GM19328 (cell line): ENCODE results near the gene IL20RA.
"Not testable (repeated sequence)": the region's sequence is repeated elsewhere in the genome, so short reads cannot be mapped to it uniquely, and the experiment has no call there.

Source experiments
- ATAC-seq: cut with Tn5 transposase; IDR thresholded peaks from one replicate; pipeline ENCODE4 v1.9.1; 2021; ENCODE audit warnings: mild to moderate bottlenecking, moderate library complexity; ENCODE audit not compliant: unreplicated experiment

IL20RA gene

DNA sequence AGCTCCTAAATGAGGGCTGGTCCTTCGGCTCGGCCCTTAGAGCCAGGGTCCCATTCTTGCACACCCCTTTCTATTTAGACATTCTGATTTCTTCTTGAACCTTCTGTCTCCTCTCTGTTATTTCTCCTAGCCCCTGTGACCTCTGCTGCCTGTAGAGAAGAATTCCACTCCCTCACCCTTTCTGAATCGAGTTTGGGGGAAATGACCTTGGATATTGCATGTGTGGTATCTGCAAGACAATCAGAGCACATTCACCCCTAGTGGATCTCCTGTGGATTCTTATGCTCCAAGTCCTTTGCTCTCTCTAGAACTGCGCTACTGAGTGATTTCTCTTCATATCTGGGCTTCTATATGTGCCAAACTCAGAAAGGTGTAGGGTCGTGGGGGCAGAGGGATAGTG lies 67.7 kb downstream of the IL20RA start:
- ATAC-seq = no peak

DNA sequence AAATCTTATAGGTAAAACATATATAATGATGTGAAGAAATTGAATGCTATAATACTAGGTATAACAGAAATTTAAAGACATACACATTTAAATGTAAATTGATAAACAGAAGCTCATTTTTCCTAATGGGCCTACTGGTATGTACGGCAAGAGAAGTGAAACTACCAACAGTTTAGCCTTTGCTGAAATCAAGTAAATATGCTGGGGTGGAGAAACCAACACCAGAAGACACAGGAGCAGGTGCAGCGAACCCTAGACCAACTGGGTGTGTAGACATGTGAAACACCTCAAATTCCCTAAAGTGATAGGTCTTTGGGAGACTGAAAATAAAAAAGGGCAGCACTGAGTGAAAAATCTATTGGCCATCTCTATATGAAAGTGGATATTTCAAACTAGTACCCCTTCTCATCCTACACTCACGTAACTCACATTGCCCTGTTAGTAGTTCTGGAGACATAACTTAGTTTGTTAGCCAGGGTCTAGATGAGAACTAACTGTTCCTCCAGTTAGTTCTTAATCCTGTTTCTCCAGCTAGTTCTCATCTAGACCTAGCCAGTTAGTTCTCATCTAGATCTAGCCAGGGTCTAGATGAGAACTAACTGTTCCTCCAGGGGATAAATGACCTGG lies 69.6 kb downstream of the IL20RA start:
- ATAC-seq = no peak

DNA sequence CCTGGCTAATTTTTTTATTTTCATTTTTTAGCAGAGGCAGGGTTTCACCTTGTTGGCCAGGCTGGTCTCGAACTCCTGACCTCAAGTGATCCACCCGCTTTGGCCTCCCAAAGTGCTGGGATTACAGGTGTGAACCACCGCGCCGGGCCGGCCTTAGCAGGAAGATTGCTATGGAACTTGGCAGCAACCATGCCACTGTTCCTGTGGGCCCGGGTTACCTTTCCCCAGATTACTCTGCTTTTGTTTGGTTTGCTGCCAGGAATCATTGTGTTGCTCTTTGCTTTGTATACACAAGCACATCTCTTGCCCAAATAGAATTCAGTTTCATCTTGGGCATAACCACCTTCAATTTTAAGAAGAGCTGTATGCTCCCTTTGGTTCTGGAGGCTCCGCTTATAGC lies 71.0 kb downstream of the IL20RA start:
- ATAC-seq = not testable (repeated sequence)

DNA sequence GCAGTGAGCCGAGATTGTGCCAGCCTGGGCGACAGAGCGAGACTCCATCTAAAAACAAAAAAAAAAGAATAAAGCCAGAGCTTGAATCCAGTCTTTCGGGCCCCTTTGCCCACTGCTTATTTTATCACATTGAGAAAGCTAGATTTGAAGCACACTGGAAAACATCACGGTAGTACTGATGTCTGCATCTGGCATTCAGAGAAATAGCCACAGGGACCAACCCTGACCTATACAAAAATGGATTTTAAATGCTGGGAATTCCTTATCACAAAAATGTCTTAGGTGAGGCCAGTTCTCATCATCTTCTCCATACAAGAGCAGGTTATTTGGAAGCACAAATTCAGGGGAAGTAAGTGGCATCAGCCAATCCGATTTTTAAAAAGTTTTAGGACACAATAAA lies 73.2 kb downstream of the IL20RA start:
- no peak for ATAC-seq

DNA sequence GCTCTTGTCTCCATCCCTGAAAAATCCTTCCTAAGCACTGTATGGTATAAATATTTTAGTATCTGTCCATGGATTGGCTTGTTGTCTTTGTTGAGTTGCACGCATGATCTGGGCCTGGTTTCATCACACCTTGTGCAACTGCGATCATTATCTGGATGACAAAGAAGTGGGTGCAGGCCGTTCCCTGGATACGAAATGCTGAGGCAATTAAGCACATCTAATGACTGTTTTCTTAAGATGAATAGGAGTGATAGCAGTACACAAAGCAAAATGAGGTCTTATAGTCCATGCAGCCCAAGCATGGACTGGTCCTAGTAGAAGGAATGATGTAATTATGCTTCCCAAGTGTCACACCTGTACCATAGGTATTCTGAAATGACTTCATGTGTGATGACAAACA lies 74.8 kb downstream of the IL20RA start:
- no peak for ATAC-seq

DNA sequence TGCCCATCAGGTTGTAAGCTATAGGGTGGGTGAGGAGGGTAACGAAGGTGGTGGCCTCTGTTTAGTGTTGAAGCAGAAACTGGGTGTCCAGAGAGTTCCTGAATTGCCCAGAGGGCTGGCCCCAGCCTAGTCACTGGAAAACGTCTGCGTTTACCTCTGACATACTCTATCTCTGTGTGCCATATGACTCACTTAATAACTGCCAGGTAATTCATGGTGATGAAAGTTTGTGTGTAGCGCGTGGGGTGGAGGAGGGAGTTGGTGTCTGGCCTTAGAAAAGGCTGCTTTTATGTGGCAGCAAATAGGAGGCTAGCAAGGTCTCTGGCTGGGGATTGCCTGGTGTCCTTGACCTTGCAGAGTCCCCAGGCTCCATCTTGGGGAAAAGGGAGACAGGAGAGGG lies 75.3 kb downstream of the IL20RA start:
- ATAC-seq = no peak

DNA sequence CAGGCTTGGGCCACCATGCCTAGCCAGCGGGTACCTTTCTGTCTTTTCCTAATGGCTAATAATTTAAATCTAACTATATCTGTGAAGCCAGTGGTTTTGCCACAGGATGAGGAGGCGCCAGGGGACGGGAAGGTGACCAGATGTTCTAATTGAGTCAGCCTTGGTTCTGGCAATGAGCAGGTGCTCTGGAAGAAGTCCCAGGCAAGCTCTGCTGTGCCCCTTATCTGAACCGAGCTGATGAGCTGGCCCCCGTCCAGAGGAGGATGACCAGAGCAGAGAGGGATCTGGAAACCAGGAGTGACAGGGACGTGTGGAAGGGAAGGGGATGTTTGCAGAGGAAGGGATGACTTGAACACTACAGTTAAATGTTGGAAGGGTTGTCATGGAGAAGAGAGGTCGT lies 75.9 kb downstream of the IL20RA start:
- no peak for ATAC-seq

DNA sequence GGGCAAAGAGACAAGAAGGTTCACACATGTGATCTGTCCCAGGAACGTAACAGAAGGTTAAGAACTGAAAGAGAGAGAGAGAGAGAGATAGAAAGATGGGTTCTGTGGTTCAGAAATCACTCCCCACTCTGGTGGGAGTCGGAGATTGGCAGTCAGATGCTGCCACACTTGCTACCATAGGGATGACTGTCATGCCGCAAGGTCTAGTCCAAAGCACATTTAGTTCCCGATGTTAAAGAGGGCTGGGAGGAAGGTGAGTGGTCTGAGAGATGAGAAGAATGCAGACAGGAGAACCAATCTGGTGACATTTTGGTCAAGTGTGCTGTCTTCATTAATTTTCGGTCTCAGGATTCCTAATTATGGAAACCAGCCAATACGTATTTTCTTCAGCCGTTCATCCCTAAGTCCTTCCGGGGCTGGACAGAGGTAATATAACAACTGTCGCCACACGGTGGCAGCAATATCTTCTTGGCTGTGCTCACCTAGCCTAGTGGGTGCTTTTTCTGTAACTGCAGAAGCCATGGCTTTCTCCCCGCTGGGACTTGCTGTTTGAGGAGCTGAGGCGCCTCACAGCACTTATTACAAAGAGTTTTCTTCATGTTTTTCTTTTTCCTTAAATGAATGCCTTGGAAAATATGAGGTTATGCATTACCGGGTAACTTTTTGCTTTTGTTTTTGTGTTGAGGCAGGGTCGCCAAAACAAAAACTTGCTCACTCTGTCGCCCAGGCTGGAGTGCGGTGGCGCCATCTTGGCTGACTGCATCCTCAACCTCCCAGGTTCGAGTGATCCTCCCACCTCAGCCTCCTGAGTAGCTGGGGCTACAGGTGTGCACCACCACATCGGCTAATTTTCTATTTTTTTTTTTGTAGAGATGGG lies 76.7 kb downstream of the IL20RA start:
- ATAC-seq = no peak

DNA sequence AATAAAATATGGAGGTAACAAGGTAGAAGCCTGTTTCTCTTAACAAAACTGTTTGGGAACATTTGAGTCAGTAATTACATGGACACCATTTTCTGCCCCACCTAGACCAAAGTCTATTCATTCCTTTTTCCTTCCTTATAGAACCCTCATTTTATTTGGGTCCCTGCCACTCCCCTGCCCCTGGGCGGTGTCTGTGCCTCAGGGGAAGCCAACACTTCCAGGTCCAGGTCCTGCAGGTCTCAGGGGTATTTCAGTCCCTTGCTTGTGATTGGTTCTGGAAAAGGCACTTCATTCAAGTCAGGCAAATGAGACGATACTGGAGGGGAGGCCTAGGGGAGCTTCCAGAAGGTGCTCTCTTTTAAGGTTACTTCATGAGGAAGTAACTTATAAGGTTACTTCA lies 80.4 kb downstream of the IL20RA start:
- ATAC-seq = no peak

DNA sequence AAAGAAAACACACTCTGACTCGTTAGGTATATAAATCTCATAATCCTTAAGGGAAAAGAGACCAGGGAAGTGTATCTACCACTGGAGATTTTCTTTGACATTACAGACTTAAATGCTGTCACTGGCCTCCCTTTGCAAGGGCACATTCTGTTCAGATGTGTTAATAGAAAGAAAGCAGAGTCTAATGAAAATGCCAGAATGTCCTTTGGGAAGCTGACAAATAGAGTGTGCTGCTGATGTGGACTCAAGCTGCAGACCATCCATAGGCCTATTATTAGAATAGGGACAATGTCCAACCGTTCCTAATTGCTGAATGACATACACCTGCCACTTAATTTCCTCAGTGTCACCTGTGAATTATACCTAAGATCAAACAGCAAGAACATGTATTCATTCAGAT lies 81.5 kb downstream of the IL20RA start:
- ATAC-seq = no peak

DNA sequence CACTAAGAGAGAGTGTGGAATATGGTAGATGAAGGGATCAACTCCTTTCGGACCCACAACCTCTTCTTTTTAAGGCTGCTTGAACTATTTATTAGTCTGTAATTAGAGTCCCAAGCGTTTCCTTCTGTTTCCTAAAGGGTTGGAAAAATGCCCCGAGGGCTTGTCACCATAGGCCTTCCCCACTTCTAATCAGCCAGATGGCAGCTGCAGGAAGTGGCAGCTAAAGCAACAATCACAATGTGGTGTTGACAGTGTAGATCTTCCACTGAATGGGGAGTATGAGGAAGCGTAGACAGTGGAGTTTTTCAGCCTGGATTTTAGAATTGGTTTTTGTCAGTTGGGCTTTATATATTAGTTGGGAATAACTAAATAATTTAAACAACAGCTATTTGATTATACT lies 82.1 kb downstream of the IL20RA start:
- ATAC-seq = no peak

DNA sequence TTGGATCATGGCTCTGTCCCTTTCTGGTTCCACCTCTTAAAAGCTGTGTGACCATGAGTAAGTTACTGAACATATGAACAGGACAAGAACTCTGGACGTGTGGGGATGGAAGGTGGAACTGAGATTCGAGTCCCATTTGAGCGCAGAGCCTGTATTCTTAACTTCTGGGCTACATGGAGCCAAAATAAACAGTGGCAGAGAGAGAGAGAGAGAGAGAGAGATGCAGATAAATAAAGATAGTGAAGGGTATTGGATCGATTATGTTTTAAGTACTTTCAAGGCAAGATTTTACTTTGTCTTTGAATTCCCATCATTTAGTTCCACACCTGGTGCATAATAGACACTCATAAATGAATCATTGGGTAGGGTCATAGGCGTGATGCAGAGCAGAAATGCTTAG lies 82.9 kb downstream of the IL20RA start:
- ATAC-seq = no peak

DNA sequence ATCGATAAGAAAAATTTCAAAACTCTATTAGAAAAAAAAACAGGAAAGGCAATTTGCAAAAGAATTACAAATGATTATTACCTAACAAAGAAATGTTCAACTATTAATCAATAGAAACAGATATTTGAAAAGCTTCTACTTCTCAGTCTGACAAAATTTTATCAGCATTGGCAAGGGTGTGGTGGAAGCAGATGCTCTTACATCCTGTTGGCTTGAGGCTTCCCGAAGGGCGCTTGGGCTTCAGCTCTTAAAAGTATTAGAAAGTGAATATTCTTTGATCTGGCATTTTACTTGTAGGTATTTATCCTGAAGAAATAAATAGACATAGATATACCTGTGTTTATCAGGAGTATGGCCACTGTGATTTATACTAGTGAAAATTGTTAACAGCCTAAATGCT lies 84.0 kb downstream of the IL20RA start:
- ATAC-seq = no peak

DNA sequence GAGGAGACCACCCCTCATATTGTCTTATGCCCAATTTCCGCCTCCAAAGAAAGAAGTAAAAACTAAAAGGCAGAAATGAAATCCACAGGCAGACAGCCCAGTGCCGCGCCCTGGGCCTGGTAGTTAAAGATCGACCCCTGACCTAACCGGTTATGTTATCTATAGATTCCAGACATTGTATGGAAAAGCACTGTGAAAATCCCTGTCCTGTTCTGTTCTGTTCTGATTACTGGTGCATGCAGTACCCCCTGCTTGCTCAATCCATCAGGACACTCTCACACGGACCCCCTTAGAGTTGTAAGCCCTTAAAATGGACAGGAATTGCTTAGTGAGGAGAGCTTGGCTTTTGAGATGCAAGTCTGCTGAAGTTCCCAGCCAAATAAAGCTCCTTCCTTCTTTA lies 84.8 kb downstream of the IL20RA start:
- ATAC-seq = not testable (repeated sequence)

DNA sequence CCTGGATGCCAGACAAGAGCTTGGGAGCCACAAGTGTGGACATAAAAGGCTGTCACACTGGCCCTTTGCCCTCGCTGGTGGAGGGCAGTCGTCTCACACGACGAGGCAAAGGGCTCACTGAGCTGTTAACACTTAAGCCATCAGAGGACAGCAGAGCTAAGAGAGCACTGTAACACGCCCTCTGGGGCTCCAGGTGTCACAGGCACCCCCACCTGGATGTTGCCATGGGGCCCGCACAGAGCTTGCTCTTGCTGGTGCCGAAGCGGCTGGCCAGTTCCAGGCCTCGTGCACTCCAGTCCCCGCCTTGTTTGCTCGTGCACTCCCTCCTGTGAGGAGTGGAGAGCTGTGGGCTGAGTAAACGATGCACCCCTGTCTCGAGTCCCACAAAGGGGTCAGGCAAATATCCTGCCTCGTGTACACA lies 85.3 kb downstream of the IL20RA start:
- no peak for ATAC-seq

DNA sequence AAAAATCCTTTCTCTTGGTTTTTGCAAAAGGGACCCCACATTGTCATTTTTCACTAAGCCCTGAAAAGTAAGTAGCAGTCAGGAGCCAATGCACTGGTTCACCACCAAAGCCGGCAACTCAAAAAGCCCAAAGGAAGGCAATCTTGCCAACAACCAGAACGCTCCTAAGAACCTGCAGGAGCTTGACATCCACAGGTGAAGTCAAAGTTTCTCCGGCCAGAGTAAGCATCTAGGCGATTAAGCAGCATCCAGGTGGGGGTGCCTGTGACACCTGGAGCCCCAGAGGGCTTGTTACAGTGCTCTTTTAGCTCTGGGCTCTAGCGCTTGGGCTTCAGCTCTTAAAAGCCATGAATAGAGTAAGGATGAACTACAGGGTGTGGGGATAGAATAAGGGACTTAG lies 86.6 kb downstream of the IL20RA start:
- ATAC-seq = no peak

DNA sequence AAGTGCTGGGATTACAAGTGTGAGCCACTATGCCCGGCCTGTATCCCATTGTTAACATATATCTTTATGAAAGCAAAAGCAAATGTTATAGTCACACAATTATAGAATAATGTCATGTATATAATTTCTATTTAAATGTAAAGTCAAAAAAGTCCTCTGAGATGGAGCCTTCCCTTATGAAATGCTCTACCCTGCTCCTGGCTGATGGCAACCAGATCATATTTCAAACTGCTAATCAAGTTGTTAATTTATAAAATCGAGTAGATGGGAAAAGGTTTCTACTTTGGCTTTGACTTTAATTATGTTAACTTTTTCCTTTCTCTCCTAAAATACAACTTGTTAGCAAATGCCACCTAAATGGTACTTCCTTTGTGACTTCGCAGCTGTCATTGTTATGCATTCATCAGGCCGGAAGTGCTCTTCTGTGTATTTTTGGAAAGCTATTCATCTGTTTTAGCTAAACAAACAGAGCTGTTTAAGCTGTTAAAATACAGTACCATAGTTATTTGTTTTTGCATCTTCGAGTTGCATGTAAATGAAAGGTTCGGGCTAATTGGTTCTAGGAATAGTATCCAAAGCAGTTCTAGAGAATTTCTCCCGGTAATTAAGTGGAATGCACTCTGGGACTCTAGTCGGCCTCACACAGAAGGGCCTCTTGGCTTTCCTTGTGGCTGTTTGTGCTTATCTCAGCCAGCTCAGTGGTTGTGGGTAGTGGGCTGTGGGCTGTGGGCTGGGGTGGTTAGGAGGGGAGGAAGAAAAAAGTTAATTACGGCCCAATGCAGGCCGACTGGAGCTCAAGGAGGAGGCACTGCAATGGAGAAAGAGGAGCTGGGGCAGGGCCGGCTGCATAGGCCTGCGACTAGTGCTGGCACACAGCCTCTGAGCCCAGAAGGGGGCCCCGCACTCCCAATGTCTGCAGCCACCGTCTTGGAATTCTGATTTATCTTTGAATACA lies 87.9 kb downstream of the IL20RA start:
- ATAC-seq = no peak

DNA sequence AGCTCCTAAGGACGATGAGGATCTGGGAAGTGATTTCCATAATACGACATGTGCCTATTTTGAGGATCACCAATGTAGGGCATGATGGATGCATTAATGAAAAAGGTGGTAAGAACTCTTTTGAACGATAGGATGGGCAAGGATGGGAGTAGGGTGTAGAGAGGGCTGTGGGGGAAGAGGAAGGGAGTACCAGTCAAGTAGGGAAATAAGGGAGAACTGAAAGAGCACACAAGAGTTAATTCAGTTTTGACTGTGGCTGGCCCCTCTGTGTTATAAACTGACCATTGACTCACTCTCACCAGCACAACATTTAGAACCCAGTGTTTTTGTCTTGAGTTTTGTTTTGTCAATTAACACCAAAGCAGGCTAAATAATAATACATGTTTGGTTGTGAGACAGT lies 89.6 kb downstream of the IL20RA start:
- no peak for ATAC-seq

DNA sequence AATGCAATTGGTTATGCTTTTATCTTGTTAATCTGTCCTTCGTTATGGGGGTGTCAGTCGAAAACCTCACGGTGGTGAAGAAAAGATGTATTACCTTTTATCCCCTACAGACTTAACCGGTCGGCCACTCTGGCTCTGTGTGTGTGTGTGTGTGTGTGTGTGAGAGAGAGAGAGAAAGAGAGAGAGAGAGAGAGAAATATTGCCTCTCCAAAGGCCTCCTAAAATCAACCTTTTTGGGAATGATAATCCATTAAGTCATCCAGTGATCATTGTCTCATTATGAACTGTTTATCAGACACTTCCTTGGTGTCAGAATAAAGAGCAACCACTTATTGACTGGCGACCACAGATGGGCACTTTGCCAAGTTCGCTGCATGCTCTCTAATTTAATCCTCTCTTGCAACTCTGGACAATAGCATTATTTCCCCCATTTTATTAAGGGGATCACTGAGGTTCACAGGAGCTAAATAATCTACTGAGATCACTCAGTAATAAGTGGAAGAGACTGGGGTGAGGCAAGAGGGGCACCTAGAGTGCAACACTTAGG lies 92.0 kb downstream of the IL20RA start:
- ATAC-seq = no peak

DNA sequence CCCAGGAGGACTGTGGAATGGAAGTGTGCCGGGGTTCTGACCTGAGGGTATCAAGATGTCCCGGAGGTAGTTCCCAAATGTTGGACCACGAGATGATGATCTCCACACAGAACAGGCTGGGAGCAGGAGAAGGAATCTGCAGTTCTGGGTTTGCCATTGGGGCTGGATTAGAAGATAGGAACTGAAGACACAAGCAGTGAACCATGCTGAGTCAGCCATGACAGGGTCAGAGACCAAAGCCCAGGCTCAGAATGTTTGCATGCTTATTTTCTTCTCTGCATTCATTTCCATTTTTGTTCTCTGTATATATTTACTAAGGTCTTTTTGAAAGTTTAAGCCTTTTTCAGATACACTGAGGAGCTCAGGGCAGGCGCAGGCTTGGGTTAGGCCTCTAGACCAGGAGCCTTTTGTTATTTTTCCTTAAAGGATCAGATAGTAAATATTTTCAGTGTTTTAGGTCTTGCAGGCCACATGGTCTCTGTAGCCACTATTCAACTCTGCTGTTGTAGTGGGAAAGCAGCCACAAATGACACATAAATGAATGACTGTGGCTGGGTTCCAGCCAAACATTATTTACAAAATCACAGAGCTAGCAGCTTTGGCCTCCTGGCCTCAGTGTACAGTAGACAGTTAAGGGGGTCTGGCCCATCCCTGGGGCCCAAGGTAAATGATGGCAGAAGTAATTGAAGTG lies 94.2 kb downstream of the IL20RA start:
- no peak for ATAC-seq
